Amniotic stem cell (primary cell): Measurements from ENCODE around the gene CTPS1.
A peak's percentile ranks its signal among the peaks of the same experiment; 100 is the strongest.

Experiments
- DNase-seq: peaks from one replicate; lab custom pipeline; 2025; lab: John Stamatoyannopoulos, UW

CTPS1 gene

DNA sequence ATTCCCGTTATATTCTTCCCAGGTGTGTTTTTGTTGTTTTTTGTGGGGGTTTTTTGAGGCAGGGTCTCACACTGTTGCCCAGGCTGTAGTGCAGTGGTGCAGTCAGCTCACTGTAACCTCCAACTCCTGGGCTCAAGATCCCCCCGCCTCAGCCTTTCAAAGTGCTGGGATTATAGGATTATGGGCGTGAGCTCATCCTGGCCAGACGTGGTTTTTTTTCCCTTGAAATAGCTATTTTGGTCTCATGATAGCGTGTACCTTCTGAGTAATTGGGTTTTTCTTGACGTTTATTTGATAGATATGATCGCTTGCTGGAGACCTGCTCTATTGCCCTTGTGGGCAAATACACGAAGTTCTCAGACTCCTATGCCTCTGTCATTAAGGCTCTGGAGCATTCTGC is 17.6 kb downstream of the CTPS1 start:
- DNase-seq: no peak

GRCh38 chr1:40998668-40999067 is 19.2 kb downstream of the CTPS1 start:
- no peak for DNase-seq

- no peak for DNase-seq
Observed at GRCh38 chr1:41003127-41003639, 23.7 kb downstream of the CTPS1 start.

GRCh38 chr1:41003640-41004220 is 24.2 kb downstream of the CTPS1 start:
- DNase-seq: peak; percentile 97

DNA sequence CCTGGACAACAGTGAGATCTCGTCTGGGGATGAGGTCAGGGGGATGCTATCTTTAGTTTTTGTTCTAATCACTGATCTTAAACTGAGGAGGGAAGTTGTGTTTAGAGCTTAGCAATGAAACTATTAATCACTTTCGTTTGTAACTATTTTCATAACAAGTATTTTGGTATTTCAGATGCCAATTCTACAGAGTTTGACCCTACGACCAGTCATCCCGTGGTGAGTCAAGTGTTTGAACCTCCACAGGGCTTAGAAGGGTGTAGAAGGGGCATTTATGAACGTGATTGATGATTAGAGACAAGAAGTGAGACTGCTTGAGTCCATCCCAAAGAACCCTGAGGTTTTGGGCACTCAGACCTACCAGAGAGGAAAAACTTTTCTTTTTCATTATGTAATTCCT is 26.4 kb downstream of the CTPS1 start:
- no peak for DNase-seq

DNA sequence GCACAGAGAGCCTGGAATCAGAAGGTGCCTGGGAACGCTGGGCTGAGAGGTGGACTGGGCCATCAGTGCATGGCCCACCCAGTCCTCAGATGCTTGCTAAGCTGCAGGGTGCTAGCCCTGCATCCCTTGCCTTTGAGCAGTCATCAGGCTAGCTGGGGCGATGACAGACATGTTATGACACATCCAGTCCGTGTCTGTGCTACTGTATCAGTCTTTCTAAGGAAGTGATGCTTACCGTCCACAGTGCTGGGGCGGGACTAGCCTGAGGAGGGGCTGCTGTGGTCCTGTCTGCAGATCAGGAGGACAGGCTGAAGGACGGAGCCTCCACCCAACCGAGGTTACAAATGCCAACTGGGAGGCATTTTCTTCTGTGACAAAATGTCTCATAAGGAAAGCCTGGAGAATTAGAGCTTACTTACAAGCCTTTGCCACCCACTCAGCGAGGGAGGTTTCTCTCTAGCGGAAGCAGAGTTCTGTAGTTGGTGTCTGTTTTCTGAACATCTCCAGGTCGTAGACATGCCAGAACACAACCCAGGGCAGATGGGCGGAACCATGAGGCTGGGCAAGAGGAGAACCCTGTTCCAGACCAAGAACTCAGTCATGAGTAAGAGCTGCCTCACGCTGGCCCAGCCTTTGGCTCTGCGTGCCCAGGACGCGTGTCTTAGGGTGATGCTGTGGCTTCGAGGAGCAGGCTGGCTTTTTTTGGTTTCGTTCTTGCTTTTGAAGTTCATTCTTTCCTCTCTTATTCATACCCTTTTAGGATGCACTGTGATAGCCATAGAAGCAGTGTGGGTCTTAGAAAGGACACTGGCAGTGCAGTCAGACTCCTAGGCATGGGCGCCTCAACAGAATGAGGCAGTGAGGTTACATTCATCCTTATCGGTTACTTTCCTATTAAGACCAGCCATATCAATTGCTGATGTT is 27.7 kb downstream of the CTPS1 start:
- no peak for DNase-seq

GRCh38 chr1:41009466-41009865 is 30.0 kb downstream of the CTPS1 start:
- DNase-seq: no peak

- no peak for DNase-seq
Observed at GRCh38 chr1:41010345-41010744, 30.8 kb downstream of the CTPS1 start.

- no peak for DNase-seq
Observed at GRCh38 chr1:41013024-41013423, 33.5 kb downstream of the CTPS1 start.

GRCh38 chr1:41013796-41014195 is 34.3 kb downstream of the CTPS1 start:
- DNase-seq: no peak

- no peak for DNase-seq
Observed at GRCh38 chr1:41014871-41015270, 35.4 kb downstream of the CTPS1 start.

GRCh38 chr1:41015281-41015896 is 35.9 kb downstream of the CTPS1 start:
- no peak for DNase-seq

GRCh38 chr1:41015897-41016470 is 36.5 kb downstream of the CTPS1 start:
- DNase-seq: no peak

DNA sequence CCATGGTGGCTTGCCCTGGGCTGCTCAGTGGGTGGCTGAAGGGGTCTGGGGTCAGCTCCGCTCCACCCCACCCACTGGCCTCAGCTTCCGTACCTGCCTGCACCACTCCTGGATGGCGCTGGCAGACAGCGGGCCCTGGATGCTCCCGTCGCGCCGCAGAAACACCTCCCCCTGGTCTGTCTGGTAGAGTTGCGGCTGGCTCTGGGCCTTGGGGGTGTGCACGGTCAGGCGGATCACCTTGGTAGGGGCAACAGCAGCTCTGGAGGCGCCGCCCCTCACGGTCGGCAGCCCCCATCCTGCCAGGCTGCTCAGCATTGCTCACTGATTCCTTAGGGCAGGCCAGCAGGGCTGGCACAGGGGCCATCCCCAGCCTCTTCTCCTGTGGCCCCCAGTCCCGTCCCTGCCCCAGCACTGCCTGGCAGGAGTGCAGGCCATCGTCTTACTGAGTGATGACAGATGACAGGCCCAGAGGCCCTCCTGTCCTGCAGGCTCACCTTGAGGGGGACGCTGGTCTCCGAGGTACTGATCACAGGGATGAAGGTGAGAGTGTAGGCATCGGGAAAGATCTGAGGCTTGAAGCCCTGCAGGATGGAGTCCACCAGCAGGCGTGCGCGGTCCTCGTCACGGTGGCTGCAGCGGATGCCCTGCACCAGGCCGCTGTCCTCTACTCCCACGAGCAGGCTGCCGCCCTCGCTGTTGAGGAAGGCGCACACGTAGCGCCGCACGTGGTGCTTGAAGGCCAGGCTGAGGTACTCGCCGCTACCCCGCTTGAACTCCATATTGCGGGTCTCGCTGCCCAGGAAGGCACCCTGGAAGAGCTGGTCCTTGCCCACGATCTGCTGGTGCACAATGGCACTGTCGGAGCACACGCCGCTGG is 37.9 kb downstream of the CTPS1 start:
- DNase-seq: no peak

GRCh38 chr1:41018018-41018410 is 38.5 kb downstream of the CTPS1 start:
- DNase-seq: no peak

DNA sequence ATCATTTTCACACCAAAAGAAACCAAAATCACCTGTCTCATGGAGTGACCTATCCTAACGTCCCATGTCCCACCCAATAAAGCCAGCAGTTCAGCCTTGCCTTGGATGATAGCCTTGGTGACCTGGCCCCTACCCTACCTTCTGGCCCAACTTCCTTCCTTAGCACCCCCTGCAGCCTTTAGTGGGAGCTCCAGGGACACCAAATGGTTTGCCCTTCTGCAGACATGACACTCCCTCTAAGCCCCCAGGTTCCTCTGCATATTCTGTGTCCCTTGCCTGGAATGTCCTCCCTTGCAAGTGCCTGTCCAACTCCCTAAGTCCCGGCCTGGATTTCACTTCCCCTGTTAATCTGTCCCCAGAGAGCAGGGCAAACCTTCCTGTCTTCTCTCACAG is 39.9 kb downstream of the CTPS1 start:
- no peak for DNase-seq

GRCh38 chr1:41020109-41020576 is 40.6 kb downstream of the CTPS1 start:
- no peak for DNase-seq

GRCh38 chr1:41020654-41021053 is 41.2 kb downstream of the CTPS1 start:
- no peak for DNase-seq

DNA sequence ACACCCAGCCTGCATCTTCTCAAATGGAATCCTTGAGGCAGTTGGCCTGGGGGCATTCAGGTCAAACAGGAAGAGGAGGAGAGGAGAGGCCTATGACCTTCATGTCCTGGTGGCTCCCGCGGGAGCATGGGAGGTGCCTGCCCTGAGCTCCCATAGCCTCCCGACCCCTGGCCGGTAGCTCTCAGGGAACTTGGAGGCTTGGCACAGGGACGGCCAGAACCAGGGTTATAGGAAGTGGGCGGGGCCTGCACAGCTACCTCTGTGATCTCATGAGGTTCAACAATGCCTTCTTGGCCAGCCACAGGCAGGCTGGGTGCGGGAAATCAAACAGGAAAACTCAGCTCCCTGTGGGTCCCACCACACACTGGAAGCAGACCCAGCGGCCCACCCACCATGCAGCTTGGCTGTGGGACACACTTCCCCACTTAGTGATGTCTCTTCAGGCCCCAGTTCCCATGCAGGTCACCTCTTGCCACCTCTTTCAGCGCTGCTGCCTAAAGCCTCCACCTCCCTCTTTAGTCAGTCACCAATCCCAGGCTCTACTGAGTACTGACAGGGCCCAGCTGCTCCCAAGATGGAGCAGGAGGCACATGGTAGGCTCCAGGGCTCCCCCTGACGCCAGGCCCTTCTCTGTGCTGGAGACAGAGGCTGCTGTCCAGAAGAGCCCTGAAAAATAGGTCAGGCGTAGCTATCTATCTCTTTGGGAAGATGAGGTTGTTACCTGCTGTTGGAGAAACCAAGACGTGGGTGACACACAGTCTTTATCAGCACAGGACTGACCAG is 42.2 kb downstream of the CTPS1 start, which contains the start of gene SLFNL1:
SLFNL1 (minus strand) TSS at position 200 of the 783 bp plus-strand sequence. CDS start 1,065 bp downstream, outside the sequence.
- no peak for DNase-seq

DNA sequence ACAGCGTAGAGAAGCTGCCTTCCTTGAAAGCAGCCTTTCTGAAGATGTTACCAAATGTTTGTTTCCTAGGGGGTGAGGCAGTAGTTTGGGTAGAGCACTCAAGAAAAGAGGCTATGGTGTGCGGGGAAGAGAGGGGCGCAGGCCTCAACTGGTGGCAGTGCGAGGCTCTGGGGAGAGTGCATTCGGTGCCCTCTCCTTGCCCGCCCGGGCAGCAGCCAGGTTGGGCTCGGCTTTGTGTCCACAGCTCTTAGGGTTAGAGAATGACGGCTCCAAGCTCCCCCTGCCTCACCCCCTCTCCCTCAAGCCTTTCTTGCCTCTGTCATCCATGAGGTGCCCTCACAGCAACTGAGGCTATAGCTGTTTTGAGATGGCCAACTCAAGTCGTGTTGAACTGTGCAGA is 42.9 kb downstream of the CTPS1 start:
- DNase-seq: no peak
